ENCODE data around the gene COL12A1. TPM values are rescaled to one million over a fixed set of nuclear protein-coding genes. Genes with fewer than 3 reads are reported as not detected.

COL12A1 gene
- total RNA-seq, 4 donors from 2014 or later: 42.2 to 132 (median 55.0) TPM

GRCh38 chr6:75117701-75118100 lies 88.2 kb downstream of the COL12A1 start:
- no peak for DNase-seq (ENCODE audit: low spot score in 2 of 2)
- TF ChIP-seq, protein P1, sequence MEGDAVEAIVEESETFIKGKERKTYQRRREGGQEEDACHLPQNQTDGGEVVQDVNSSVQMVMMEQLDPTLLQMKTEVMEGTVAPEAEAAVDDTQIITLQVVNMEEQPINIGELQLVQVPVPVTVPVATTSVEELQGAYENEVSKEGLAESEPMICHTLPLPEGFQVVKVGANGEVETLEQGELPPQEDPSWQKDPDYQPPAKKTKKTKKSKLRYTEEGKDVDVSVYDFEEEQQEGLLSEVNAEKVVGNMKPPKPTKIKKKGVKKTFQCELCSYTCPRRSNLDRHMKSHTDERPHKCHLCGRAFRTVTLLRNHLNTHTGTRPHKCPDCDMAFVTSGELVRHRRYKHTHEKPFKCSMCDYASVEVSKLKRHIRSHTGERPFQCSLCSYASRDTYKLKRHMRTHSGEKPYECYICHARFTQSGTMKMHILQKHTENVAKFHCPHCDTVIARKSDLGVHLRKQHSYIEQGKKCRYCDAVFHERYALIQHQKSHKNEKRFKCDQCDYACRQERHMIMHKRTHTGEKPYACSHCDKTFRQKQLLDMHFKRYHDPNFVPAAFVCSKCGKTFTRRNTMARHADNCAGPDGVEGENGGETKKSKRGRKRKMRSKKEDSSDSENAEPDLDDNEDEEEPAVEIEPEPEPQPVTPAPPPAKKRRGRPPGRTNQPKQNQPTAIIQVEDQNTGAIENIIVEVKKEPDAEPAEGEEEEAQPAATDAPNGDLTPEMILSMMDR (IDR thresholded peaks at IDR 0.05): no peak
- no peak for TF ChIP-seq POLR2A (IDR thresholded peaks at IDR 0.05)
- intact Hi-C loops (cut with DNase I; ENCODE audit: low total_unique reads): no loop called here
- H3K4me3 ChIP-seq (ENCODE audit: low read depth, poor library complexity, severe bottlenecking): no peak overlapping the region
- WGBS, 2 donors: 88 to 90% methylated on average over 2 of the region's 2 CpGs

DNA sequence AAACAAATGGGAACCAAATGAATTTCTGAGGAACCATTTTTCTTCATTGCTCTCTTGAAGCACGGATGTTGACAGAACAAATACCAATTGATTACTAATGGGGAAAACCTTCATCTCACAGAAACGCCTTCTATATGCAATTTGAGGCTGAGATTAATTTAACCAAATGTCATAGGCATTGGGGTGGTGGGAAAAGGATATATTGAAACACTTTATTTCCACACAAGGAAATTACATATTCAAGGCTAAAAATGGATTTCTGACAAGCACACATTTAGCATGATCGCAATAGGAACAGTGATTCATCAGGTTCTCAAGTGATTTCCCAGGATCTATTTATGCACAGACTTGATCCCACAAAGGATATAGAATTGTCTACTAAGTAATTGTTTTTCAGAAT lies 88.9 kb downstream of the COL12A1 start:
- no peak overlapping the region for H3K4me3 ChIP-seq (ENCODE audit: low read depth, poor library complexity, severe bottlenecking)
- intact Hi-C loops (cut with DNase I; ENCODE audit: low total_unique reads): no loop called here
- DNase-seq (ENCODE audit: low spot score in 2 of 2): no peak
- TF ChIP-seq, protein P1 (IDR thresholded peaks at IDR 0.05): no peak
- no peak for TF ChIP-seq POLR2A (IDR thresholded peaks at IDR 0.05)
- WGBS, 2 donors: 90 to 91% methylated on average over 3 of the region's 3 CpGs

GRCh38 chr6:75115481-75115880 lies 90.4 kb downstream of the COL12A1 start:
- WGBS, 2 donors: 73 to 77% methylated on average over 3 of the region's 3 CpGs
- H3K4me3 ChIP-seq (ENCODE audit: low read depth, poor library complexity, severe bottlenecking): no peak overlapping the region
- TF ChIP-seq POLR2A (IDR thresholded peaks at IDR 0.05): no peak
- TF ChIP-seq, protein P1 (IDR thresholded peaks at IDR 0.05): no peak
- intact Hi-C loops (cut with DNase I; ENCODE audit: low total_unique reads): no loop called here
- DNase-seq (ENCODE audit: low spot score in 2 of 2): no peak

- intact Hi-C loops (cut with DNase I; ENCODE audit: low total_unique reads): no loop called here
- WGBS, 2 donors: 69 to 77% methylated on average over 2 of the region's 2 CpGs
- TF ChIP-seq, protein P1 (IDR thresholded peaks at IDR 0.05): no peak
- no peak for TF ChIP-seq POLR2A (IDR thresholded peaks at IDR 0.05)
- DNase-seq (ENCODE audit: low spot score in 2 of 2): no peak
- H3K4me3 ChIP-seq (ENCODE audit: low read depth, poor library complexity, severe bottlenecking): no peak overlapping the region
Observed at GRCh38 chr6:75114806-75115205, 91.0 kb downstream of the COL12A1 start.

GRCh38 chr6:75114195-75114594 lies 91.7 kb downstream of the COL12A1 start:
- DNase-seq (ENCODE audit: low spot score in 2 of 2): no peak
- TF ChIP-seq, protein P1 (IDR thresholded peaks at IDR 0.05): no peak
- no peak for TF ChIP-seq POLR2A (IDR thresholded peaks at IDR 0.05)
- no peak overlapping the region for H3K4me3 ChIP-seq (ENCODE audit: low read depth, poor library complexity, severe bottlenecking)
- intact Hi-C loops (cut with DNase I; ENCODE audit: low total_unique reads): no loop called here

DNA sequence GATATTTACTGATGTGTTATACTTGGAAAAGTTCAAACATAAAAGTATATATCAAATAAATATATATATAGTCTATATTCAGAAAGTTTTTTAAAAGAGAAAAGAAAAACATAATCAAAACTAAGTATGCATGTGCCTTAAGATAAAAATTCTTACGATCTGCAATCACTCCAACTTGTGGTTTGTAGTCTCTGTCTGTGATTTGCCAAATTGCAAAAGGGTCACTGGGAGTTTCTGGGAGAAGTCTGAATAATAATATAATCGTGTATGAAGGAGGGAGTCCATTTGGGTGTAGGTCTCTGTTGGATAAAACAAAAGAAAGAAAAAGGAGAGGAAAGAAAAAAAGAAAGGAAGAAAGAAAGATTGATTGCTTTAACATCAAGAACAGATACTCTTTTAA lies 92.4 kb downstream of the COL12A1 start:
- no peak overlapping the region for H3K4me3 ChIP-seq (ENCODE audit: low read depth, poor library complexity, severe bottlenecking)
- 62 to 64% methylated on average over 2 of the region's 2 CpGs for WGBS, 2 donors
- intact Hi-C loops (cut with DNase I; ENCODE audit: low total_unique reads): no loop called here
- no peak for DNase-seq (ENCODE audit: low spot score in 2 of 2)
- TF ChIP-seq, protein P1 (IDR thresholded peaks at IDR 0.05): no peak
- no peak for TF ChIP-seq POLR2A (IDR thresholded peaks at IDR 0.05)
